HG02840 (cell line): ENCODE results near the gene FCRL3.

Source experiments
- ATAC-seq: cut with Tn5 transposase; IDR thresholded peaks from one replicate; pipeline ENCODE4 v1.9.1; 2021; ENCODE audit warnings: mild to moderate bottlenecking, moderate library complexity, moderate number of reproducible peaks; ENCODE audit not compliant: unreplicated experiment, low FRiP score

Gene FCRL3

DNA sequence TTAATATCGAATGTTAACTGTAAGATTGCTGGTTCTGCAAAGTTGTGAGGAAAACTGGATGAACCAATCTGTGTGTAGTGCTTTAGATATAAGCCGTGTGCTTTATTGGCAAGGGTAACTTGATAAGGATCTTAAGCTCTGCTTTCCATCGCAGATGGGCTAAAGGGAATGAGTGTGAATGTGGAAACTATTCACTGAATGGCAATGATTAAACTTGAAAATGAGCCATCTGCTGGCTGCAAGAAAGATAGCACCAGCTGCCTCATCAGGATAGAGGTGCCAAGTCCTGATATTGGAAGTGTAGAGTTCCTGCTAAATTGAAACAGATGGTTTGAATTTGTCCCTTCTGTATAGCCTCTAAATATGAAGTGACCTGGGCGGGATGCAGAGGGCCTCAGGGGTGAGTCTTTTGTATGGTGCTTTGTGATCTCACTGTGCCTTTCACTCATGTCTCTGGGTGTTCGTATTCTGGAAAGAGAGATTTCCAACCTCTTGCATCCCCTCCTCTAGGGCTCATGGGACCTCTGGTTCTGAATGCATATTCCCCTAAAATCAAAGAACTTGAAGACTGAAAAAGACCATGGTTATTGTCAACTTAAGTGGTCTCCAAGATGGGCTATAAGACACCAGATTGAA is 9.2 kb downstream of the FCRL3 start:
- no peak for ATAC-seq

DNA sequence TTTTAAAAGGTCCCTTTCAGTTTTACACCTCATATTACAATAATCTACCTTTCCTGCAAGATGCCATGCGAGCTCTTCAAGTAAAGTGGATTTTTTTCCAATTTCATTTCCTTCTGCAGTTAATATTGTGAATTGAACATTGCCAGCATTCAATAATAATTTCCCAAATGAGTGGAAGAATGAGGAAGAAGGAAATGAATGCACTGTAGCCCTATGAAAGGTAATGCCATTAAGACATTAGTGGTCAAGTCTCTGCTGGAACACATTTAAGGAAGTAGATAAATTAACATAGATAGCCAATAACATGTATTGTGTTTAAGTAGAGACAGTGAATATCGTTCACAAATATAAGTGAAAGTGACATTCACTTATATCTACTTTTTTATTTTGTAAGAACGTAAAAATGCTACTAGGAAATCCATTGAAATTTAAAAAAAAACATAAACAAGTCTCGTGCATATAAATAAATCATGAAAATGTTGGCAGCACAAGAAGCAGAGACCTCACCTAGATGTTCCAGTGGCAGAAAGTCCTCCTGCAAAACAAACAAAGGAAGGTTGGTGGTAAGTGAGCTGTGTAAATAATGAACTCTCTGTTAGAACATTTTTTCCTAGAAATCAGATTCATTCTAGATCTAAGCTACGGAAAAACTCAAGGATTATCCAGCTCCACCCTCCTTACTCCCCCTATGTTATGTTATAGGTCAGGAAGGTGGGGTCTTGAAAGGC is 17.7 kb downstream of the FCRL3 start:
- ATAC-seq = no peak

DNA sequence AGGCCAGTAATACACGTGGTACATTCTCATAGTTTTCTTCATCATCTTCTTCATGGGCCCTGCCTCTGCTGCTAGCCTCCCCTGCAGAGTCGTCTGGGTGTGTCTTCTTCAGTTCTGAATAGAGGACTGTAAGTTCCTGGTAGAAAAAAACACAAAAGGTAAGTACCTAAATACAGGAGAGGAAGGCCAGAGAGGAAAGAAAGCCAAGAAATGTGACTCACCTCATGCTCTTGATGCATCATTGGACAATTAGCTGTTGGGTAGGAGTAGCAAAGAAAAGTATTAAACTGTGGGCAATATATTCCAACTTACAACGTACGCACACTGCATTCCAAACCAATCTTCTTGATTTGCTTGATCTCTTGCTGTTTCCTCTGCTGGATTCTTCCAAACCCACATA is 21.8 kb downstream of the FCRL3 start:
- ATAC-seq = no peak

DNA sequence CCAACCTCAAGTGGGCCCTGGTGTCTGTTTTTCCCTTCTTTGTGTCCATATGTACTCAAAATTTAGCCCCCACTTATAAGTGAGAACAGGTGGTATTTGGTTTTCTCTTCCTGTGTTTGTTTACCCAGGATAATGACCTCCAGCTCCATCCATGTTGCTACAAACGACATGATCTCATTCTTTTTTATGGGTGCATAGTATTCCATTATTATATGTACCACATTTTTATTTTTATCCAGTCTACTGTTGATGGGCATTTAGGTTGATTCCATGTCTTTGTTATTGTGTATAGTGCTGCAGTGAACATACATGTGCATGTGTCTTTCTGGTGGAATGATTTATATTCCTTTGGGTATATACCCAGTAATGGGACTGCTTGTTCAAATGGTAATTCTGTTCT is 27.6 kb downstream of the FCRL3 start:
- no peak for ATAC-seq

DNA sequence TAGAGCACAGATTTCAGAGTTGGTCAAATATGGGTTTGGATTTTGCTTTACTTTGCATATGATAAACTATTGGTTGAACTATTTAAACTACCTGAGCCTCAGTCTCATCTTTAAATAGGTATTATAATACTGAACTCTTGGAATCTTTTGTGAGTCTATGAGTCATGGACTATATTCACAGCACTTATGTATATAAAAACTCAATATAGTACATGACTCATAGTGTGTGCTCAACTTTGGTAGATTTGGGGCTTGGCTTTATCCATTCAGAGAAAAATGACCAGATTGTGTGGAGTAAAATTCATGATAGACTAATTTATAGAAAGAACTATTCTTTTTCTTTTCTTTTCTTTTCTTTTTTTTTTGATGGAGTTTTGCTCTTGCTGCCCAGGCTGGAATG is 28.7 kb downstream of the FCRL3 start:
- no peak for ATAC-seq

DNA sequence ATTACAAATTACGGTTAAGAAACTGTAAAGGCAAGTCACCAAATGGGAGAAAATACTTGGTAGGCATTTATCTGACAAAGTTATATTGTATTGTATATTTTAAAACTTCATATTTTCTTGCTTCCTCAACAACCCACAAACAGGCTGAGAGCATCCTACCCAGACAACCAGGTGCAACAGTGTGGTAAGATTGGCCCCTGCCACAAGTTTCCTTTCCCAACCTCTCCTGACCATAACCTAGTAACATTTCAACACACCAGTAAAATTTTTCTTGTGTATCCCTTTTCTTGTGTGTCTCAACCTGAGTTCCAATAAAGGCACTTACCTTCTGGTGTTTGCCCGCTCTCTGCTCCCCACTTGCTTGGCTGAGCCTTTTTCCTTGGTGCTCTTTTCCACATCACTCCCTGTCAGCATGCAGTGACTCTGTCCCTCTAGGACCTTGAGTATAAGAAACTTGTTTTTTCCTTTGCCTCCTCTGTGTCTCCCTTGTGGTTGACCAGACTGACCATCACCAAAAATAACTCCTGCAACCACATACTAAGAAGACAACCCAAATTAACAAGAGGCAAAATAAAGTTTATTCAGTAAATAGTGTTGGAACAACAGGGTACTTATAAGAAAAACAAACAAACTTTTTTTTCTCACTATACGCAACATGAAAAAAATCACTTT is 40.9 kb downstream of the FCRL3 start:
- no peak for ATAC-seq

DNA sequence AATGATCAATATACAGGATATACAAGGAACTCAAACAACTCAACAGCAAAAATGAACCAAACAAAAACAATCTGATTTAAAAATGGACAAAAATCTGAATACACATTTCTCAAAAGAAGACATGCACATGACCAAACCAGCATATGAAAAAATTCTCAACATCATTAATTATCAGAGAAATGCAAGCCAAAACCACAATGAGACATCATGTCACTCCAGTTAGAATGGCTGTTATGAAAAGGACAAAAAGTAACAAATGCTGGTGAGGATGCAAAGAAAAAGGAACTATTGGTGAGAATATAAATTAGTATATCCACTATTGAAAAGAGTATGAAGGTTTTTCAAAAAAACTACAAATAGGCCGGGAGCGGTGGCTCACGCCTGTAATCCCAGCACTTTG is 42.0 kb downstream of the FCRL3 start:
- no peak for ATAC-seq

DNA sequence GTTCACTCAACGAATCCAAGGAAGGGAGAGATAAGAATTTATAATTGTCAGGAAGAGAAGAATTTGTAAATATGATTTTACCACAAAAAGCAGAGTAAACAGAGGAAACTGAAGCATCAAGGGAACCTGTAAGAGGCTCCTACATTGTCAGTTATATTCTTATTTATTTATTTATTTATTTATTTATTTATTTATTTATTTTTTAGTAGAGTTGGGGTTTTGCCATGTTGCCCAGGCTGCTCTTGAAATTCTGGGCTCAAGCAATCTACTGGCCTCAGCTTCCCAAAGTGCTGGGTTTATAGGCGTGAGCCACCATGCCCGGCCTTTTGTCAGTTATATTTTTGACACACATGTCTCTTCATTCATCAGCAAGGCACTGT is 47.1 kb downstream of the FCRL3 start:
- peak; percentile 9 for ATAC-seq

DNA sequence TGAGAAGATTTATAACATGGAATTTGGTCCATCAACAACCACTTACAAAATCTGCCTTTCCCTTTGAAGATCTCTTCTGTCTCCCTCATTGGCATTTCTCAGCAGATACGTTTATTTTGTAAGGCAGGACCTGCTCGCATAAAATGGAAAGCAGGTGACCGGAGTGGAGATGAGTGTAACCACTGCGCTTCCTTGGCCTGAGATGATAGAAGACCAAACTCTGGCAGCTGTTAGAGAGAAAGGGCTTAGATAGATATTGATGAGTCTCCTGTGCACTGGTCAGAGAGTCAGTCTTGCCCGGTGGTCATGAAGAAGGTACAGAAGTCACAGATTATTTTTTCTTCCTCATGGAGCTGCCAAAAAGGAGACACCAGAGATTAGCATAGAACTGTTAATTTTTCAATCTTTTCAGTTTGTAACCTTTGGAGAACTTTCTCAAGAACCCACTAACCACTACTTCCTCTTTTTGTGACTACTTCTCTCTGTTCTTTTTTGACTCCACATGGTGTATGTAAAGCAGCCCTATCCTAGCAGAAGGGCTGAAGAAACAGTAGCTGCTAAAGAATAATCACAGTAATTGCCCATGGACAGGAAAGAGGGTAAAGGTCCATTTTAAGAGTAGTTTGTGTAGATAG is 47.6 kb downstream of the FCRL3 start:
- ATAC-seq = peak; percentile 95

DNA sequence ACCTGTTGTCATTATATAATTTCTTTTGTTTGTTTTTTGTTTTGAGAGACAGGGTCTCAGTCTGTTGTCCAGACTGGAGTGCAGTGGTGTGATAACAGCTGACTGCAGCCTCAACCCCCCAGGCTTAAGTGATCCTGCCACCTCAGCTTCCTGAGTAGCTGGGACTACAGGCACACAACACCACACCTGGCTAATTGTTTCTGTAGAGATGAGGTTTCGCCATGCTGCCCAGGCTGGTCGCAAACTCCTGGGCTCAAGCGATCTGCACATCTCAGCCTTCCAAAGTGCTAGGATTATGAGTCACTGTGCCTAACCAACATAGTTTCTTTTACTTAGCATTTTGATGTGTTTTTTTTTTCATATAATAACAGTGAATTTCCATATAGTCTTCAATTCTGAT is 52.3 kb downstream of the FCRL3 start:
- no peak for ATAC-seq

DNA sequence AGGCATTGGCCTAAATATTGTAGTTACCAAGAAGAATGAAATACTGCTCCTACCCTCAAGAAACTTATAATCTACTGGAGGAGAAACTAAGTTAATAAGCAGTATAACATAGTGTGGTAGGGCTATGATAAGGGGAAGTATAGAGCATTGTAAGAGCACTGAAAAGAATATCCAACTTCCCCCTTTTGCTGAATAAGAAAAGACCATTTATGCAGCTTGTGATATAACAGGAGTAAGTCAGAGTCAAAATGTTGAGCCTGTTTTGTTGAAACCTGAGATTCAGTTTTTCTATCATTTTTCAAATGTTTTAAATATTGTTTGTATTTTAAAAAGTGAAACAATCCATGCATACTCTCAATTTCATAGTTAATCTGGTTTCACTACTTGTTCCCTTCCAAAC is 54.4 kb downstream of the FCRL3 start:
- no peak for ATAC-seq

DNA sequence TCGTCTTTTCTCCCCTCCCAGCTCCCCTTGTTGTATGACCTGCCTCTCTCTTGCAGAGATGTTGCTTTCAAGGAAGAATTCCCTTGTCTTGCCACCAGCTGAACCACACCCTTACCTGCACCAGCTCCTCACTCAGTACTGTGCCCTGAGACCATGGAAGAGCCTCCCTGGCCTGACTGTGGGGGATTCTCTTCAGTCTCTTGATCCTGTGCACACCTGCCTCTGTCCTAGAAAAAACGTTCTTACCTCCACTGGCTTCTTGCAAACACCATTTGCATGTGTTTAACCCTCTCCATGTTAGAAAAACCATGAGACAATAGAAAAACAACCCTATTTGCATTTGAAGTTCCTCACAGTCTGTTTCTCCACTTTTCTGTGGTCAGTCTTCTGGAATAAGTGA is 59.4 kb downstream of the FCRL3 start:
- no peak for ATAC-seq

DNA sequence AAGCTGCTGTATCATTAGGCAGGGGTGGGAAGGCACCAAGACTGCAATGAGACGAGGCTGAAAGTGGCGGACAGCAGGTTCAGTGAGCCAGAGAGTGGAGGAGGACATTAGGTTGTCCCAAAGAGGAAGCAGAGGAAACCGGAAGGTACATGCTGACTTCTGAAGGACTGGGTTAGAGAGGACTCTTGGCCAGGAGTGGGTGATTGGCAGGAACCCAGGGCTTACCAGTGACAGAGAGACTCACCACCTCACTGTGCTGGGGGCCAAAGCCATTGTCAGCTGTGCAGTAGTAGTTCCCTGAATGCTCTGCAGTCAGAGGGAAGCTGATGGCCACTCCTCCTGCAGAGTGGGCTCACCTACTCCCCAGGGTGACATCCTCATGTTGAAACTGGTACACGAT is 60.8 kb downstream of the FCRL3 start:
- ATAC-seq = no peak

DNA sequence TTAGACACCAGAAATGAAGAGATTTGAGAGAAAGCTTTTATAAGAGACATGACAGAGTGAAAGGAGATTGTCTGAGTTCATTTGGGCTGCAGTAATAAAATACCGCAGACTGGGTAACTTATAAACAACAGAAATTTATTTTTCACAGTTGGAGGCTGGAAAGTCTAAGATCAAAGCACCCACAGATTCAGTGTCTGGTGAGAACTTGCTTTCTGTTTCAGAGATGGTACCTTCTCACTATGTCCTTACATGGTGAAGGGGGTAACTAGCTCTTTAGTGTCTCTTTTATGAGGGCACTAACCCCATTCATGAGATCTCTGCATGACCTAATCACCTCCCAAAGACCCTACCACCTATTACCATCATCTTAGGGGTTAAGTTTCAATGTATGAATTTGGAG is 71.8 kb downstream of the FCRL3 start:
- no peak for ATAC-seq
